GM21515 (cell line): Measurements from ENCODE around the gene RRAS.

Experiments
- ATAC-seq: cut with Tn5 transposase; IDR thresholded peaks from one replicate; pipeline ENCODE4 v1.9.1; 2021; ENCODE audit not compliant: unreplicated experiment

Gene RRAS

DNA sequence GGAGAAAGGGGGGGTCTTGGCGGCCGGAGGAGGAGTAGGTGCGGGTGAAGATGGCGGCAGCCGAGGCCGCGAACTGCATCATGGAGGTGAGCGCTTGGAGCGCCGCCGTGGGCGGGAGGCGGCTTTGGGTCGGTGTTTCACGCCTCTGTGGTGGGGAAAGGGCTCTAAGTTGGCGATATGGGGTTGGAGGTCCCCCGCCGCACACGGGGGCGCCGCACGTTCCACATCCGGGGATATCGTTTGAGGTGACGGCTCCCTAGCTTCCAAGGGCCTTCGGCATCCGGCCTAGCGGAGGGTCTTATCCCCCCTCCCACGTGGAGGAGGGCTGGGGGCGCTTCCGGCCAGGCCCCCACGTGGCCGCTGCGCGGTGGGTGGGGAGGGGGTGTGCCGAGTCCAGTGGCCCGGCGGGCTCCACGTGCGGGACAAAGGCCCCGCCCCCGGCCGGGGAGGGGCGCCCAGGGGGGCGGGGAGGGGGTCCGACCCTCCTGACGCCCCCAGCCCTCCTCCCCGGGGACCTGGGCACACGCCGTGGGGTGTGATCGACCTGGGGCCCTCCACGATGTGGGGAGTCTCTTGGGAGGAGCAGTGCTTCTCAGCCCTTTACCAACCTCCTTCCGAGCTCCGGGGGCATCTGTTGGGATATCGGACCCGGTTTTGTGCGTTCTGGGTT, 37.4 kb upstream of the RRAS start, which contains the start of gene PRMT1:
PRMT1 (plus strand) TSS at position 41 of the 670 bp plus-strand sequence; CDS start at position 51, 10 bp downstream.
- ATAC-seq, result no peak

GRCh38 chr19:49676784-49677230, 36.9 kb upstream of the RRAS start:
- ATAC-seq, result peak; percentile 54

DNA sequence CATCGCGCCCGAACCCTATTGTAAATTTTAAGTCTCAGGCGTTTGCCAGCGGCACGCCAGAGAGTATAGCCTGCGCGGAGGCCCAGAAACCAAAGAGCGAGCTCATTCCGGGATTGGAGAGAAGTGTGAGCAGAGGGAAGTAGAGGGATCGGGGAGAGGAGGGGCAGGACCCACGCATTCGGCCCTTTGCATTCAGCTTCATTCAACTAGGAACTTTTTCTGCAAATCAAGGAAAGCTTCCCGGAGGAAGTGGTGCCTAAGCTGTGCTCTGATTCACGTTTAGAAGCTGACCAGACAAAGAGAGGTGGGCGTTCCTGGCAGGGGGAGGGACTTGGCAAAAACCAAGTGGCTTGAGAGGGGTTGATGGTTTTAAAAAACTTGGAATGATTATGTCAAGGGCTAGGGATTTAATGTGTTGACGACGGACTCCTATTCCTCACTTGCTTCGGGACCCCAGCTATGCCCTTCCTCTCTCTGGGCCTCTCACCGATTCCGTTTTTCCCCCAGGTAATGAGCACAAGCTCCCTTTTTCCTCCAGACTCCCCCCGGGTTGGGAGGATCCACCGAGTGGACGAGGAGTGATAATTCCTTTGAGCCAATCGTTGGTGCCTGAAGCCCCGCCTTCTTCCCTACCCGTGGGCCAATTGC, 36.3 kb upstream of the RRAS start:
- peak; percentile 24 for ATAC-seq

GRCh38 chr19:49672131-49672919, 32.4 kb upstream of the RRAS start:
- no peak for ATAC-seq

- ATAC-seq, result no peak
Measured at GRCh38 chr19:49669516-49669915, 29.6 kb upstream of the RRAS start.

DNA sequence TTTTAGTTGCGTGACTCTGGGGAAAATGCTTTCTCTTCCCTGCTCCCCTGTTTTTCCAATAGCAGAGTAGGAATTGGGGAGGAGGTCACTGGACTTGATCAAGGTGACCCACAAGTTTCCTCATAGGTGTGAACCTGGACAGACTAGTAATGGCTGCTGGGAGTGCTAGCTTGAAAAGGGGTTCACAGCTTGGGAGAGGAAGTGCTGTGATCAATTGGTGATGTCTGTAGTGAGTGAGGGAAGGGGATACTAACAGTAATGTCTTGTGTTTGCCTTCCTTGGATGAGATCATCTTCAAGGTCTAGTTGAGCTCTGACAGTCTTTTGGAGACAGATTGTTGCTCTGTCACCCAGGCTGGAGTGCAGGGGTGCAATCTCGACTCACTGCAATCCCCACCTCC, 27.5 kb upstream of the RRAS start:
- no peak for ATAC-seq

DNA sequence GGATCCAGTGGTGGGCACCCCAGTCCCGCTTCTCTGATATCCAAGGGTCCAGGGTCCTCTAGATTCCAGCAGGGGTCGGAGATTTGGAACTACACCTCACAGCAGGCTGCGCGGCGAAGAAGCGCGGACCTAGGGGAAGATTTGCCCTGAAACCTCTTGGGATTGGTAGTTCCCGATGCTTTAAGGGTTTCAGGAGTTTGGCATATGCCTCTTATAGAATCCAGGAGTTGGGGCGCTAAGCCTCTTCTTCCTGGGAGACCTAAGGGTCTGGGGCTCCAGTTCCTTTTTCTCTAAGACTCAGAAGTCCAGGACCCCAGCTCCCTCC, 26.1 kb upstream of the RRAS start:
- ATAC-seq, result no peak

- ATAC-seq, result peak; percentile 73
Measured at GRCh38 chr19:49665351-49666119, 25.6 kb upstream of the RRAS start, which contains the start of the genes BCL2L12 and IRF3. BCL2L12 (plus strand) TSS chr19:49665933; CDS start chr19:49666693, 760 bp downstream. IRF3 (minus strand) TSS chr19:49665857; CDS start chr19:49664838, 1,019 bp downstream.

GRCh38 chr19:49665036-49665350, 25.1 kb upstream of the RRAS start:
- ATAC-seq, result no peak

- peak; percentile 29 for ATAC-seq
Measured at GRCh38 chr19:49664171-49665035, 24.5 kb upstream of the RRAS start.

- no peak for ATAC-seq
Measured at GRCh38 chr19:49663224-49663623, 23.3 kb upstream of the RRAS start.

DNA sequence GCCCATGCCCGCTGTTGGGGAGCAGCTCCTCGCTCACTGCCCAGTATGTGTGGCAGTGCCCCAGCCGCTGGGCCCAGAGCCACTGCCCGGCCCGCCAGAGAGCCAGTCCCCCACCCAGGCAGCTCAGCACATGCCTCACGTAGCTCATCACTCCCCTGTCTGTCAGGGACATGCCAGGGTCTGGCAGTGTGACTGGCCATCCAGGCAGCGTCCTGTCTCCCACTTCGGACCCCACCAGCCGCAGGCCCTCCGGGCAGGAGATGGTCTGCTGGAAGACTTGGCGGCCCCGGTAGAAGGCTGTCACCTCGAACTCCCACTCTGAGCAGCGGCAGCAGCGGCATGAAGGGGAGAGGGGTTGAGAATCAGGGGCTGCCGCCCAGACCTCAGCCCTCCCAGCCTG, 22.1 kb upstream of the RRAS start:
- ATAC-seq, result no peak

DNA sequence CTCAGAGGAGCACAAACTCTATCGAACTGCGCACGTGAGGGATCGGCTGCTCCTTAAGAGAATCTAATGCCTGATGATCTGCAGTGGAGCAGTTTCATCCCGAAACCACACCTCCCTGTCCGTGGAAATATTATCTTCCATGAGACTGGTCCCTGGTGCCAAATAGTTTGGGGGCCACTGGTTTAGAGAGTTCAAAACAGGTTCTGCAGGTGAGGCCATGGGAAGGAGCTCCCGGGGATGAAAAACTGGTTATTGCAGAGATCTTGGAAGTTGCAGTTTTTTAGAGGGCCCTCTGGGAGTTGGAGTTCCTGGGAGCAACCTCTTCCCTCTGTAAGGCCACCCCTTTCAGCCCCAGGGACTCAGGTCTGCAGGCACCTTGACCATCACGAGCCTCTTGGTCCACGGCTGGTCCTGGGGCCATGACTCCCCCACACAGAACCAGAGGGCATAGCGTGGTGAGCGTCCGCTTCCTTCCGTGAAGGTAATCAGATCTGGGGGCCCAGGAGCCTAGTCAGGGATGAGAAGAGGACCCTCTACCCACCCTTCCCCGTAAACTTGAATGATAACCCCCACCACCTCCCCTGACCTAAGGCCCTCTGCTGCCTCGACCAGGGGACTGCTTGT, 20.5 kb upstream of the RRAS start:
- no peak for ATAC-seq

GRCh38 chr19:49658566-49659442, 18.9 kb upstream of the RRAS start:
- ATAC-seq, result no peak

GRCh38 chr19:49658139-49658517, 18.2 kb upstream of the RRAS start:
- ATAC-seq, result no peak

DNA sequence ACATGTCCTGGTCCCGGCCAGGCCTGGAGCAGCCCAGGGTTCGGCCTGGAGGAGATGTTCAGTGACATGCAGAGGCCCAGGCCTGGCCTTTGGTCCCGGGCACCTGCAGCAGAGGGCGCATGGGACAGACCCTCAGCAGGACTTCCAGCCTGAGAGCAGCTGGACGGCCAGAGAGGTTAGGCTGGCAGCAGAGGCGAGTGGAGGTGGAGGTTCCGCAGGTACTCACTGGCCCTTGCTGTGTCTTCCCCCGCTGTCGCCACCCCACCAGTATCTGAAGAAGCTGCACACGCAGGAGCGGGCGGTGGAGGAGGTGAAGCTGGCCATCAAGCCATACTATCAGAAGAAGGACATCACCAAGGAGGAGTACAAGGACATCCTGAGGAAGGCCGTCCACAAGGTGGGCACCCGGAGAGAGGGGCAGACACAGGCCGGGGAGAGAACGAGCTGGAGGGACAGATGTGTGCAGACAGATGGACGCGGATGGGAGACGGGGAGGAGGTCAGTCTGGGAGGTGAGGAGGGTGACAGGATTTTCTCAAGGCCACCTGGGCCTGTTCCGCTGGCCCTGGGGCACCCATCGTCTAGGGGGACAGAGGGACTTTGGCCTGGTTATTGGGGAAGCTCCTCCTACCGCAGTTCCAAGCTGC, 17.7 kb upstream of the RRAS start:
- no peak for ATAC-seq

GRCh38 chr19:49656456-49657109, 16.6 kb upstream of the RRAS start:
- ATAC-seq, result no peak
